GM18507 (cell line): Measurements from ENCODE around the gene GYG2.
"Not testable (repeated sequence)": the region's sequence is repeated elsewhere in the genome, so short reads cannot be mapped to it uniquely, and the experiment has no call there.

Source experiments
- DNase-seq: peaks from one replicate; pipeline ENCODE4 v3.0.0; 2011; ENCODE audit warnings: low read depth; ENCODE audit not compliant: insufficient read length; ENCODE audit errors: extremely low spot score
- FAIRE-seq: peaks from 2 replicates; lab custom pipeline; 2011; peaks lifted over from hg19 to GRCh38; lab: Jason Lieb, UNC

GYG2 gene

DNA sequence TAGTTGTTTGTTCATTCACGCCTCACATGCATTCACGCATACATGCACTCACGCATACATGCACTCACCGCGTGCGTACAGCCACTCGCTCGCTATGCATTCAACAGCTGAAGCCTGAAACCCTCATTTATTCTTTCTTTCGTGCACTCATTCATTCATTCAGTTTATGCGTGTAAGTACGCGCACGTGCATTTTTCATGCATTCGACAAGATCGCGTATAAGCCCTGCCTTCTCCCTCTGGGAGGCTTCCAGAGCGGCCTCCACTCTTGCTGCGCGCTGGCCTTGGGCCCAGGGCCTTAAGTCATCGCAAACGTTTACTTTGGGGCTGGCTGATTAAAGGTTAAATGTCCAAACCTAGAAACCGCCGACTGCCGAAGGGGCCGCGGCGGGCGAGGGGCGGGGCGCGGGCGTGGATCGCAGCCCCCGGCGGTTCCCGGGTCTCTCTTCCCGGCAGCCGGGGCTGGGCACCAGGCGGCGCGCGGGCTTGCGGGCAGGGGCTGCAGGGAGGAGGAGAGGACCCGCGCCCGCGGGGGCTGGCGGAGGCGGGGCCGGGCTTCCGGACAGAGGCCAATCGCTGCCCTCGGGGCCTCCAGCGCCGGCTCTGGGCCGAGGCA is at the start of gene GYG2:
Gene GYG2, plus strand, starts transcription at position 587 of the 615 bp plus-strand sequence. CDS start 1,259 bp downstream, outside the sequence.
- no peak for DNase-seq
- no peak for FAIRE-seq

DNA sequence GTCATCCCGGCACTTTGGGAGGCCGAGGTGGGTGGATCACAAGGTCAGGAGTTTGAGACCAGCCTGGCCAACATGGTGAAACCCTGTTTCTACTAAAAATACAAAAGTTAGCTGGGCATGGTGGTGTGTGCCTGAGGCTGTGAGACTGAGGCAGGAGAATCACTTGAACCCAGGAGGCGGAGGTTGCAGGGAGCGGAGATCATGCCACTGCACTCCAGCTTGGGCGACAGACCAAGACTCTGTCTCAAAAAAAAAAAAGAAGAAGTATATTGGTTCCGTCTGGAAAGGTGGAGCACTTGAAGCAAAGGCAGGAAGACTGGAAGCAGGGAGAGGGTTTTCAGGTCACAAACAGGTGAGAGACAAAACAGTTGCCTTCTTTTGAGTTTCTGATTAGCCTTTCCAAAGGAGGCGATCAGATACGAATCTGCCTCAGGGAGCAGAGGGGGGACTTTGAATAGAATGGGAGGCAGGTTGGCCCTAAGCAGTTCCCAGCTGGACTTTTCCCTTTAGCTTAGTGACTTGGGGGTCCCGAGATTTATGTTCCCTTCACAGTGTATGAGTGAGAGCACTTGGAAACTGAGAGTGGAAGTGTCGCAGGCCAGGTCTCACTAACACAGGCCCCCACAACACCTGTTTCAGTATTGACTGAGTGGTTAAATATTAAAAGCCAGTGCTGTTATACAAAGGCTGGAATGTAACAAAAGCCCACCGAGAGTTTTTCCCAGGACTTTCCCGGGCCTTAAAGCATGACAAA is 48.1 kb upstream of the GYG2 start:
- FAIRE-seq, result peak; percentile 59
- DNase-seq, result not testable (repeated sequence)

DNA sequence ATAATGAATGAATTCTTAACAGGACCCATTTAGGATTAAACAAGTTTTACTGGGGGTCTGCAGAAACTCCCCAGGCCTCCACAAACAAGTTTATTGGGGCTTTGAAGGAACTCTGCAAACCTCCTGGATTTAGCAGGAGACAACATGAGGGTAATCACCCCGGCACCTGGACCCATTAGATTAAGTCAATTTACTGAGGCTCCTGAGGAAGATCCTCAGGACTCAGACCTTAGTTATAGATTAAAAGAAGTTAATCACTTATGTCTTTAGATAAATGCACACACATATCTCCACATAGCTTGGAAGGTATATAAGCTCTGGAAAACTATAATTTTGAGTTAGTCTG is 47.5 kb upstream of the GYG2 start:
- FAIRE-seq (no peak), DNase-seq (no peak)

DNA sequence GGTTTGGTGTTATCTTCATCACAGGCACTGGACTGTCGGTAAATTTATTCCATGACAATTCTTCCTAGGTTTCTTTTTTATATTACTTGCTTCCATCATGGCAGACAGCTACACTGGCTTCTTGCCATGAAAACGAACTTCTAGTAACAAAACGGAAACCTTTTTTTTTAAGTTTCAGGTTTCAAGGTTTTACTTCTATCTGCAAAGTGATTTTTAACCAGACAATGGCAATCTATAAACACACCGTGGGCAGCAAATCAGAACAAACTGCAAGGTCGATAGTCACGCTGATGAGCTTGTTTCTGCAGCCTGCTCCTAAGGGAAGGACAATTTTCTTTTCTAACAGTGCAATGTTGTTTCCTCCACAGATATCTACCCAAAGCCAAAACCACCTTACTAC is 47.0 kb upstream of the GYG2 start:
- peak; percentile 31 for FAIRE-seq

DNA sequence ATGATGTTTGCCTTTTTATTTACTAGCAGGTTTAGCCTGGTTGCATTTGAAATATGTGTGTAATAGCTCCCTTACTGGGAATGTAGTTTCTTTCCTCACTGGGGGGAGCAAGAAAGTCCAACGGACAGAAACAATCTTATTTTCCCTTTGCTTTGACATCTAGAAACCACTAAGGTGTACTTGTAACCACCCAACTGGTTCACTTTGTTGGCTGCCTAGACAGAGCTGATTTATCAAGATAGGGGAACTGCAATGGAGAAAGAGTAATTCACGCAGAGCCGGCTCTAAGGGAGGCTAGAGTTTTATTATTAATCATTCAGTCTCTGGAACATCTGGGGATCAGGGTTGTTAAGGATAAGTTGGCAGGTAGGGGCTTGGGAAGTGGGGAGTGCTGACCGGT is 46.6 kb upstream of the GYG2 start:
- no peak for FAIRE-seq

More for the DNA sequence above, 47.0 kb upstream of the GYG2 start:
- no peak for DNase-seq

DNA sequence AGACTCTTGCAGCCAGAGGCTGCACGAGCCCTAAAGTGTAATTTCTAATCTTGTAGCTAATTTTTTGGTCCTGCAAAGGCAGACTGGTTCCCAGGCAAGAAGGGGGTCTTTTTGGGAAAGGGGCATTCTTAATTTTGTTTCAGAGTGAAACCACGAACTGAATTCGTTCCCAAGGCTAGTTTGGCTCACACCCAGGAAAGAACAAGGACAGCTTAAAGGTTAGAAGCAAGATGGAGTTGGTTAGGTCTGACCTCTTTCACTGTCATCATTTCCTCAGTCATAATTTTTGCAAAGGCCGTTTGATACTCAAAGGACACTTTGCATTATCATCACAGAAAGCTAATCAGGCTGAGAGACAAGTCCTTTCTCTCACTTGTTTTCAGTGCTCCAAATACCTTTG is 46.0 kb upstream of the GYG2 start:
- FAIRE-seq (no peak), DNase-seq (no peak)

More for the DNA sequence above, 46.6 kb upstream of the GYG2 start:
- DNase-seq, result no peak

DNA sequence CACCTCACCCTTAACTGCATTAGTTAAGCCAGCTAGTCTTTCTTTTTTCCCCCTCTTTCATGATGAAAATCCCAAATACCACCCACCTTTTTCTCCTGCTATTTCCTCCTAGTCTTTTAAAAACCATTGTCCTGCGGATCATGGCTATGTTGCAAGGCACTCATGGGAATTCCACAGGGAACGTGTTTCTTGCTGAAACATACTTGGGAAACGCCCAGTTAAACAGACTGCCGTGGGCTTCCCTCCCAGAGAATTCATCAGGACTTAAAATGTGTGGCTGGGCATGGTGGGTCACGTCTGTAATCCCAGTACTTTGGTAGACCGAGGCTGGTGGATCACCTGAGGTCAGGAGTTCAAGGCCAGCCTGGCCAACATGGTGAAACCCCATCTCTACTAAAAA is 44.7 kb upstream of the GYG2 start:
- FAIRE-seq (no peak), DNase-seq (no peak)

DNA sequence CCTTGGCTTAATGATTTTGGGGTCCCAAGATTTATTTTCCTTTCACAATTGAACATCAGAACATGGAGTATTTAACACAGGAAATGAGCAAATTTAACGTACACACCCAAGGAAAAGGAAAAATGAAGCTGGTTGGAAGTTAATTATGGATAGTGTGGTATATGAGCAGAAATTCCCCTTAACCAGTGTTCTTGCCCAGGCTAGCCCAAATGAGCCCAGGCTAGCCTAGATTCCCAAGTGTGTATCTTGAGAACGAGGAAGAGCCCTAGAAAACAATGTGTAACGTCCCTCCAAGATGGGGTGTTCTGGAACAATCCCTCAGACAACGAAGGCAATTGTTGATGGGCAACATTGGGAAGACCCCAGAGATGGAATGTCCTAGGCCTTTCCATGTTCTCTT is 43.2 kb upstream of the GYG2 start:
- FAIRE-seq, result no peak
- no peak for DNase-seq

DNA sequence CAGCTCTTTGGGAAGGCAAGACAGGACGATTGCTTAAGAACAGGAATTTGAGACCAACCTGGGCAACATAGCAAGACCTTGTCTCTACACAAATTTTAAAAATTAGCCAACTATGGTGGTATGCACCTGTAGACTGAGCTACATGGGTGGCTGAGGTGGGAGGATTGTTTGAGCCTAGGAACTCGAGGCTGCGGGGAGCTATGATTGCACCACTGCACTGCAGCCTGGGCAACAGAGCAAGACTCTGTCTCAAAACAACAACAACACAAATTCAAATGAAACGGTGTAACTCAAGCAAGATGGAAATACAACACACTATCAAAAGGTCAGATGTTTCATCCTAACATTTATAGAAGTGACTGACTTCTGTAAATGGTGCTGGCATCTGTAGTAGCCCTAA is 39.8 kb upstream of the GYG2 start:
- FAIRE-seq, result no peak

DNA sequence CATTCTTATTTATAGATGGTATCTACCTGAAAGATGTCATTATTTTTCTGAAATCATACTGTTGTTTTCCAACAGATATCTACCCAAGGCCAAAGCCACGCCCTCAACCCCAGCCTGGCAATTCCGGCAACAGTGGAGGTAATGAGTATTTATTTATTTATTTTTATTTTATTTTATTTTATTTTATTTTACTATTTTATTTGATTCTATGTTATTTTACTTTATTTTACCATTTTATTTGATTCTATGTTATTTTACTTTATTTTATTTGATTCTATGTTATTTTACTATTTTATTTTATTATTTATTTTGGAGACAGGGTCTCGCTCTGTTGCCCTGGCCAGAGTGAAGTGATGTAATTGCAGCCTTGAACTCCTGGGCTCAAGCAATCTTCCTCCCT is 39.2 kb upstream of the GYG2 start:
- no peak for DNase-seq
- FAIRE-seq, result no peak

More for the DNA sequence above, 39.8 kb upstream of the GYG2 start:
- DNase-seq, result no peak

DNA sequence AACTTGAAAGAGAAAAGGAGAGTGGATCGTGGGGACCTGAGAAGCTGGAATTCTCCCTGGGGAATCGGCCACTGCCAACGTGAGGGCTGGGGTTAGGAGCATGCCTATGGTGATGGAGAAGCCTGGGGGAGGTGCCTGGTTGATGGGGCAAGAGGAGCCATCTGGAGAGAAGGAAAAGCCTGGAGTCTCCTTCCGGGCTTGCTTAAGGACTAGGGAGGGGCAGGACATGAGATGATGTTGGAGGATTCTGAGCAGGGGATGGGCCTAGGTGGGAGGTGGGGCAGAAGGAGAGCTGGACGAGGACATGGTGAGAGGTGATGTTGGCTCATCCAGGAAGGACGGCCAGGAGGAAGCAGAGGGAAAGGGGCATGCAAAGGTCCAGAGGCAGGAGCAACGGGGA is 35.0 kb upstream of the GYG2 start:
- no peak for DNase-seq
- no peak for FAIRE-seq

DNA sequence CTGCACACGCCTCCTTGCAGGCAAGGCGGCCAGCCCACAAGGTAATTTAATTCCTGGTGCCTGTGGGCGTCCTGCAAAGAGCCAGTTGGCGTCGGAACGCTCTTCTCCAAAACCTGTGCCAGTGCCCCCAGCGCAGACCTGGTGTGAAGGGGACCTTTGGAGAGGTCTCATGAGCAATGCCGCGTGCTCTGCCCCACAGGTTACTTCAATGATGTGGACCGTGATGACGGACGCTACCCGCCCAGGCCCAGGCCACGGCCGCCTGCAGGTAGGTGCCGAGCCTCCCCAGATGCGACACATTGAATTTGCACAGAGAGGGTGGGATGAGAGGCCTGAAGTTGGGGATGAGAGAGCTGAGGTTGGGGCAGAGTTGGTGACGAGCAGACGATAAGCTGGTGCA is 34.4 kb upstream of the GYG2 start:
- FAIRE-seq (no peak), DNase-seq (no peak)

DNA sequence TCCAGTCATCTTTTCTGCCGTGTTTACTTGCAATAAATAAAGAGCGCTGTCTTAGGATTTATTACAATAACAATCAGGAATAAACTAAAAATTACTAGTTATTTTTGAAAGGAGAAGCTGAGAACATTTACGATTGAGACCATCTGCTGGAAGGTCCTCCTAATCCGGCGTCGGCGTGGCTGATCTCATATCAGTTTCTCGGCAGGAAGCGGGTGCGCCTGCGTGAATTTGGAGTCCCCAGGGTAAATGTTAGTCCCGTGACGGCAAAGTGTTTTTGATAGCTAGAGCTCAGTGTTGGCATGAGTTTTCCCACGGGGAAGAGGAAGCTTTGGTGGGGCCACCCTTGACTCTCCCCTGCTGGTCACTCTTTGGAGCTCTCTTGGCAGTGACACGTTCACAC is 31.9 kb upstream of the GYG2 start:
- not testable (repeated sequence) for DNase-seq, FAIRE-seq

DNA sequence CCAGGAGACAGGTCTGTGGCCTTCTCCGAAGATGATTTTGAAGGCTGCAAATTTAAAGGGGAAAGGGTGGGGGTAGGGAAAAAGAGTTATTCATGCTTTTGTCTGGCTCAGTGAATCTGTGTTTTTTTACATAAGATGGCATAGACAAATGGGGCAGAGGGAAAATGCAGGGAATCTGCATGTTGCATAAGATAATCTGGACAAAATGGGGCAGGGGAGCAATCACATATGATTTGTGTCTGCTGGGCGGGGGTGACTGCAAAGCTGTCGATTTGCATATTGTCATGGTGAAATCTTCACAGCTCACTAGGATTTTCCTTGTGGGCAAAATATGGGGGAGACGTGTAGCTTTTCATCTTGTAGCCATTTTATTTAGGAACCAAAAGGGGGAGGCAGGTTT is 29.4 kb upstream of the GYG2 start:
- DNase-seq, result no peak

DNA sequence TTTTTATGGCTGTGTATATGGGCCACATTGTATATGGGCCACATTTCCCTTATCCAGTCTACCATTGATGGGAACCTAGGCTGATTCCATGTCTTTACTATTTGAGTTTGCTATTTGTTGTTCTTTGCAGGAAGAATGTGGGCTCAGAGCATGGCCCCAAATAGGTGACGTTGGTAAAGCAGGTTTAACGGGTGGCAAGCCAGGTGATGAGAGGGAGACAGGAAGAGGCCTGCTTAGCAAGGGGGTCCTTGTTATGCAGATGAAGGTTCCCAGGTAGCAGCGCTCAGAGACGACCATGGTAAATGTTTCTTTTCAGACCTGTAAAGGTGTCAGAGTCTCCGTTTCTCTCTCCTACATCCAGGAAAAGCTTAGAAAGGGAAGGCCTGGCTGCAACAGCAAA is 28.8 kb upstream of the GYG2 start:
- not testable (repeated sequence) for FAIRE-seq, DNase-seq

More for the DNA sequence above, 29.4 kb upstream of the GYG2 start:
- FAIRE-seq, result no peak

DNA sequence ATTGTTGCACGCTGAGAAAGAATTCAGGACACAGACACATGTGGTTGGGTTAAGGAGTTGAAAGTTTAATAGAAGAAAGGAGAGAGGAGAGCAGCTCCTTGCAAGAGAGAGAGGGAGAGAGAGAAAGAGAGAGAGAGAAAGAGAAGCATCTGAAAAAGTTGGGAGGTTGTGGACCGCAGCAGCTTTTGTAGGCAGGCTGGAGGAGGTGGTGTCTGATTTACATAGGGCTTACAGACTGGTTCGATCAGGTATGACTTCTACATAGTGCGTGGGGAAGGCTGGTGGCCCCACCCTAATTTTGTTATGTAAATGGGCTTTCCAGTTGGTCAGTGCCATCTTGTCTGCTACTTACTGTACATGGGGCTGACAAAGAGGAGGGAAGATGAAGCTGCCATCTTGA is 27.5 kb upstream of the GYG2 start:
- DNase-seq (no peak), FAIRE-seq (no peak)

DNA sequence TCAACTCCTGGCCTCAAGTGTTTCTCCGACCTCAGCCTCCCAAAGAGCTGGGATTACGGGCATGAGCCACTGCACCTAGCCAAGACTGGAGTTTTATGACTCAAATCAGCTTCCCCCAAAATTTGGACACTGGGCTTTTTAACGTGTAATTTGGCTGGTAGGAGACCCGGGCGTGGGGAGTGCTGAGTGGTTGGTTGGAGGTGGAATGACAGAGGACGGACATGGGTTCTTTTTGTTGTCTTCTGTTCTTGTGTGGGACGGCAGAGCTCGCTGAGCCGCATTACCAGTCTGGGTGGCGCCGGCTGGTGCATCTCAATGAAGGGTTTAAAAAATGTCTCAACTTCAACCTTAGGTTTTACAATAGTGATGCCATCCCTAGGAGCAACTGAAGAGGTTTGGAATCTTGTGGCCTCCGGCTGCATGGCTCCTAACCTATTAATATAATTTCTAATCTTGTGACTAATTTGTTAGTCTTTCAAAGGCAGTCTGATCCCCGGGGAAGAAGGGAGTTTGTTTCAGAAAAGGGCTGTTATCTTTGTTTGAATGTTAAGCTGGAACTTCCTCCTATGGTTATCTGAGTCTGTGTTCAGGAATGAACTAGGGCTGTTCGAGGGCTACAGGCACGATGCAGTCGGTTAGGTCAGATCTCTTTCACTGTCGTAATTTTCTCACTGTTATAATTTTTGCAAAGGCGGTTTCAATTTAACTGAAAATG is 26.2 kb upstream of the GYG2 start:
- not testable (repeated sequence) for FAIRE-seq, DNase-seq

DNA sequence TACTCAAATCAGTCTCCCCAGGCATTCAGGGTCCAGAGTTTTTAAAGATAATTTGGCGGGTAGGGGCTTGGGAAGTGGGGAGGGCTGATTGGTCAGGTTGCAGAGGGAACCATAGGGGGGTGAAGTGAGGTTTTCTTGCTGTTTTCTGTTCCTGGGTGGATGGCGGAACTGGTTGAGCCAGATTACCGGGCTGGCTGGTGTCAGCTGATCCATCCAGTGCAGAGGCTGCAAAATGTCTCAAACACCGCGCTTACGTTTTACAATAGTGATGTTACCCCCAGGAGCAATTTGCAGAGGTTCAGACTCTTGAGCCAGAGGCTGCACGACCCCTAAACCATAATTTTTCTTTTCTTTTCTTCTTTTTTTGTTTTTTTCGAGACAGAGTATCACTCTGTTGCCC is 25.2 kb upstream of the GYG2 start:
- not testable (repeated sequence) for DNase-seq, FAIRE-seq

DNA sequence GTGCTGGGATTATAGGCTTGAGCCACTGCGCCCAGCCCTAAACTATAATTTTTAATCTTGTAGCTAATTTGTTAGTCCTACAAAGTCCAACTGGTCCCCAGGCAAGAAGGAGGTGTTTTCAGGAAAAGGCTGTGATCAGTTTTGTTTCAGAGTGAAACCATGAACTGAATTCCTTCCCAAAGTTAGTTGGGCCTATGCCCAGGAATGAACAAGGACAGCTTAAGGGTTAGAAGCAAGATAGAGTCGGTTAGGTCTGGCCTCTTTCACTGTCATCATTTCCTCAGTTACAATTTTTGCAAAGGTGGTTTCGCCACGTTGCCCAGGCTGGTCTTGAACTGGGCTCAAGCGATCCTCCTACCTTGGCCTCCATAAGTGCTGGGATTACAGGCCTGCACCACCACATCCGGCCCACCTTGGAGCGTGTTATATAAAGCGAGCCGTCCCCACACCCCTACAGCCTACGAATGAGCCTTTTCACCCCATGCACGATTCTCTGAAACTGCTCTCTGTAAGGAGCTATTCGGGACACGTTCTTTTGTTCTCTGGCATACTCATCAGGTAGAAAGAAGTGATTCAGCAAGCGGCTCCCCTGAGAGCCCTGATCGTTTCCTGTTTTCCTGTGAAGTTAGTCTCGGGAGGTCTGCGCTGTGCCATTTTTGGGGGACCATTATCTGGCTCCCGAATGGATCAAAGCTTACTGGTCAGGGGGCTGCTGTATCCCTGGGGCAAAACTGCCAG is 24.5 kb upstream of the GYG2 start:
- not testable (repeated sequence) for DNase-seq, FAIRE-seq

DNA sequence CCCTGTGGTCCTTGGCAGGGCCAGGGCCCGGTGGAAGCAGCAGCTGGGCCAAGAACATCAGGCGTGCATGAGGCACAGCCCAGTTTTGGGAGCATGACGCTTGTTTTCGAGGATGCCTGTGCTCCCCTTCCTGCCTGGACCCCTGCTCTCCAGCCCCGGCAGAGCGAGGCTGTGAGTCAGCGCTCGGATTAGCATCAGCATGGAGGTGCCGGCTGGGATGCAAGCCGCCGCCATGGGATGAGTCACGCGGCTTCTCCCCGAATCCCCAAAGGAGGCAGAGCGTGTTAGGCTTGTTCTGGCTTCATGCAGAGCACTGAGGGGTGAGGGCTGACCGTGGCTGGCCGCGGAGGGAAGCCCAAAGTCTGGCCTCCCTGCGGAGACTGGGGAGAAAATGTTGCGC is 23.9 kb upstream of the GYG2 start:
- FAIRE-seq, DNase-seq: not testable (repeated sequence)
